KMS-11 (cell line): ENCODE measurements around the gene CREM.

Source experiments
- H2AFZ ChIP-seq: fragments of 200-600 bp; sonication (generic); 2 replicates; pipeline ENCODE4 v1.6.1; 2016; ENCODE audit warnings: antibody characterized with exemption, mixed run types, low read depth
- H3K27ac ChIP-seq: fragments of 200-600 bp; sonication (generic); 2 replicates; pipeline ENCODE4 v1.6.1; 2016; ENCODE audit warnings: mild to moderate bottlenecking, mixed run types
- H3K27me3 ChIP-seq: fragments of 200-600 bp; sonication (generic); 2 replicates; pipeline ENCODE4 v1.6.1; 2017; ENCODE audit warnings: mild to moderate bottlenecking, low read depth, mixed run types, moderate library complexity; ENCODE audit not compliant: insufficient read depth
- H3K36me3 ChIP-seq: fragments of 200-600 bp; sonication (generic); 2 replicates; pipeline ENCODE4 v1.6.1; 2017; ENCODE audit warnings: mild to moderate bottlenecking, mixed run types; ENCODE audit not compliant: insufficient read depth
- H3K4me1 ChIP-seq: fragments of 200-600 bp; sonication (generic); 2 replicates; pipeline ENCODE4 v1.6.1; 2016; ENCODE audit warnings: mild to moderate bottlenecking, low read depth, mixed run types; ENCODE audit not compliant: poor library complexity, severe bottlenecking
- H3K4me2 ChIP-seq: fragments of 200-600 bp; sonication (generic); 2 replicates; pipeline ENCODE4 v1.7.0; 2016; ENCODE audit warnings: mild to moderate bottlenecking, mixed run types
- H3K4me3 ChIP-seq: fragments of 200-600 bp; sonication (generic); IDR thresholded peaks from 2 replicates; pipeline ENCODE4 v1.6.1; 2017; ENCODE audit warnings: low read depth, low read length, mixed read lengths; ENCODE audit not compliant: insufficient read depth
- H3K79me2 ChIP-seq: fragments of 200-600 bp; sonication (generic); 2 replicates; pipeline ENCODE4 v1.6.1; 2016; ENCODE audit warnings: low read depth, mixed run types; ENCODE audit not compliant: insufficient read depth
- H3K9ac ChIP-seq: fragments of 200-600 bp; sonication (generic); 2 replicates; pipeline ENCODE4 v1.6.1; 2016; ENCODE audit warnings: mild to moderate bottlenecking, mixed run types
- H4K20me1 ChIP-seq: fragments of 200-600 bp; sonication (generic); 2 replicates; pipeline ENCODE4 v1.6.1; 2016; ENCODE audit warnings: mild to moderate bottlenecking, mixed run types; ENCODE audit not compliant: insufficient read depth
- TF ChIP-seq, protein P1 (sequence below): fragments of 200-600 bp; sonication (generic); conservative IDR thresholded peaks from 2 replicates; pipeline ENCODE4 v1.6.1; 2017; ENCODE audit warnings: low read depth, mild to moderate bottlenecking, antibody characterized with exemption, low read length, moderate library complexity, mixed read lengths

Gene CREM

DNA sequence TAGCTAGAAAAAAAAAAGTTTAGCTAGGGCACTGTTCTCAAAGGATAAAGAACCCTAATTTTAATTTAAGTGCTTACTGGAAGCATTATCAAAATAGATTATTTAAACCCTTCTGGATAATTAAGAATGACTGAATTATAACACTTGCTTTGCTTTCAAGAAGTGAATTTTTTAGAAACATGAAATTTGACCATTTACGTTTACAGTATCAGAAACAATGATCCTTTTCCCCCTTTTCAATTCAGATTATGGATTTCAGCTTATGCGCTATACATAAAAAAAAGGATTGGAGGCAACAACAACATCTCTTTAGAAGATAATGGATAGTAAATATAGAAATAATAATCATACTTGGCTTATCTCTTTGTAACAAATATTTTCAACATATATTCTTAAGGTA lies 39.2 kb downstream of the CREM start:
- TF ChIP-seq, protein P1, sequence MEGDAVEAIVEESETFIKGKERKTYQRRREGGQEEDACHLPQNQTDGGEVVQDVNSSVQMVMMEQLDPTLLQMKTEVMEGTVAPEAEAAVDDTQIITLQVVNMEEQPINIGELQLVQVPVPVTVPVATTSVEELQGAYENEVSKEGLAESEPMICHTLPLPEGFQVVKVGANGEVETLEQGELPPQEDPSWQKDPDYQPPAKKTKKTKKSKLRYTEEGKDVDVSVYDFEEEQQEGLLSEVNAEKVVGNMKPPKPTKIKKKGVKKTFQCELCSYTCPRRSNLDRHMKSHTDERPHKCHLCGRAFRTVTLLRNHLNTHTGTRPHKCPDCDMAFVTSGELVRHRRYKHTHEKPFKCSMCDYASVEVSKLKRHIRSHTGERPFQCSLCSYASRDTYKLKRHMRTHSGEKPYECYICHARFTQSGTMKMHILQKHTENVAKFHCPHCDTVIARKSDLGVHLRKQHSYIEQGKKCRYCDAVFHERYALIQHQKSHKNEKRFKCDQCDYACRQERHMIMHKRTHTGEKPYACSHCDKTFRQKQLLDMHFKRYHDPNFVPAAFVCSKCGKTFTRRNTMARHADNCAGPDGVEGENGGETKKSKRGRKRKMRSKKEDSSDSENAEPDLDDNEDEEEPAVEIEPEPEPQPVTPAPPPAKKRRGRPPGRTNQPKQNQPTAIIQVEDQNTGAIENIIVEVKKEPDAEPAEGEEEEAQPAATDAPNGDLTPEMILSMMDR: no peak

DNA sequence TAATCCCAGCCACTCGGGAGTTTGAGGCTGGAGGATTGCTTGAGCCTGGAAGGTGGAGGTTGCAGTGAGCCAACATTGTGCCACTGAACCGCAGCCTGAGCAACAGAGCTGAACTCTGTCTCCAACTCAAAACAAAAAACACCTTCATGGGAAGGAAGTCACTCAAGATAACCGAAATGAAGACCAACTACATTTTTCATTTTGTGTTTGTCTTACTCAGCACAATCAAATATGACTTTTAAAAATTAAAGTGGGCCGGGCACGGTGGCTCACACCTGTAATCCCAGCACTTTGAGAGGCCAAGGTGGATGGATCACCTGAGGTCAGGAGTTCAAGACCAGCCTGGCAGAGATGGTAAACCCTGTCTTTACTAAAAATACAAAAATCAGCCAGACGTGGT lies 40.0 kb downstream of the CREM start:
- no peaks in the 10 kb centered on the region for H3K36me3 ChIP-seq
- H3K4me2 ChIP-seq: no peak overlapping the region
- no peaks in the 10 kb centered on the region for H3K4me1 ChIP-seq
- H4K20me1 ChIP-seq: no peaks in the 10 kb centered on the region
- H3K79me2 ChIP-seq: no peaks in the 10 kb centered on the region
- no peak overlapping the region for H3K4me3 ChIP-seq
- TF ChIP-seq, protein P1: no peak
- H3K27ac ChIP-seq: no peak overlapping the region
- H3K9ac ChIP-seq: no peak overlapping the region
- no peak overlapping the region for H2AFZ ChIP-seq
- H3K27me3 ChIP-seq: no peaks in the 10 kb centered on the region

More for the DNA sequence above, 39.2 kb downstream of the CREM start:
- no peaks in the 10 kb centered on the region for H3K79me2 ChIP-seq
- H3K4me1 ChIP-seq: no peaks in the 10 kb centered on the region
- no peak overlapping the region for H3K4me2 ChIP-seq
- H2AFZ ChIP-seq: no peak overlapping the region
- H3K27me3 ChIP-seq: no peaks in the 10 kb centered on the region
- no peak overlapping the region for H3K9ac ChIP-seq
- no peak overlapping the region for H3K27ac ChIP-seq
- no peaks in the 10 kb centered on the region for H3K36me3 ChIP-seq
- no peaks in the 10 kb centered on the region for H4K20me1 ChIP-seq
- no peak overlapping the region for H3K4me3 ChIP-seq

DNA sequence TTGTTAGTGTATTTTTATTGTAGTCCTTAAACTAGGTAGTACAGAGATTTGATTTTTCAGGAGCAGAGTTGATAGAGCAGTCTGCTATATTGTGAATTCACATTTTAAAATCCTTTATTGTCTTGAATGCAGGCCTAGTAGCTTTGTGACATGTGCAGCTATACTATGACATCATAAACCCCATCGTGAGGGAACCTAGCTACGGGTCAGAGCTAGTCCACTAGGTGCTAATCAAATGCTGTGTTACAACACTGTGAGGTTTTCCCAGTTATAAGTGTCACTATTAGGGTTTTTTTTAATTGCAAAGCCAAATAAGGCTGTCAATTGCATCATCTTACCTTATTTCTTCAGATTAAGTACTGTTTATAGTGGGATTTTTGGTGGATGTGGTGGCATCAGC lies 40.7 kb downstream of the CREM start:
- H3K79me2 ChIP-seq: no peaks in the 10 kb centered on the region
- H2AFZ ChIP-seq: no peak overlapping the region
- no peaks in the 10 kb centered on the region for H4K20me1 ChIP-seq
- no peak overlapping the region for H3K4me3 ChIP-seq
- H3K9ac ChIP-seq: no peak overlapping the region
- H3K27ac ChIP-seq: no peak overlapping the region
- no peak overlapping the region for H3K4me2 ChIP-seq
- no peaks in the 10 kb centered on the region for H3K27me3 ChIP-seq
- H3K36me3 ChIP-seq: no peaks in the 10 kb centered on the region
- no peaks in the 10 kb centered on the region for H3K4me1 ChIP-seq
- TF ChIP-seq, protein P1: no peak

DNA sequence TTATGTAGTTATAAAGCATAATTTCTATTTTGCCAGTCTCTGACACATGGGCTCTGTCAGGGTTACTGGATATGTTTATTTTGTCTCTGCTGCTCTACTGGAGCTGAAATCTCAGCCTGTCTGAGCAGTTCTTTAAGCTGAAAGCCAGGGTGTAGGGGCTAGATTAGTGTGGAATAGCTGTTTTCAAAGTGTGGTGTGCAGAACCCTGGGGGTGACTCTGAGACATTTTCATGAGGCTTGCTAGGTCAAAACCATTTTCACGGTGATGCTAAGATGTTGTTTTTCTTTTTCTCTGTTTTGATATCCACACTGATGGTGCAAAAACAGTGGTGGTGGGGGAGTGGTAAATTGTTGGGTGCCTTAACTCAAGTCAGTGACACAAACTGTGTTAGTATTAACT lies 45.5 kb downstream of the CREM start:
- H3K9ac ChIP-seq: no peak overlapping the region
- no peaks in the 10 kb centered on the region for H3K36me3 ChIP-seq

More for the DNA sequence above, 45.5 kb downstream of the CREM start:
- H2AFZ ChIP-seq: no peak overlapping the region
- TF ChIP-seq, protein P1: no peak
- no peak overlapping the region for H3K4me2 ChIP-seq
- no peaks in the 10 kb centered on the region for H3K79me2 ChIP-seq
- no peaks in the 10 kb centered on the region for H4K20me1 ChIP-seq
- H3K4me3 ChIP-seq: no peak overlapping the region
- H3K4me1 ChIP-seq: no peaks in the 10 kb centered on the region
- no peak overlapping the region for H3K27ac ChIP-seq
- H3K27me3 ChIP-seq: no peaks in the 10 kb centered on the region
